GM18526 (cell line): ENCODE measurements around the gene ROBO1.

Source experiments
- POLR2A ChIP-seq: IDR thresholded peaks from 3 replicates; pipeline ENCODE4 v1.6.1; 2011; ENCODE audit not compliant: insufficient read length; ENCODE audit errors: extremely low read depth

The ROBO1 gene

DNA sequence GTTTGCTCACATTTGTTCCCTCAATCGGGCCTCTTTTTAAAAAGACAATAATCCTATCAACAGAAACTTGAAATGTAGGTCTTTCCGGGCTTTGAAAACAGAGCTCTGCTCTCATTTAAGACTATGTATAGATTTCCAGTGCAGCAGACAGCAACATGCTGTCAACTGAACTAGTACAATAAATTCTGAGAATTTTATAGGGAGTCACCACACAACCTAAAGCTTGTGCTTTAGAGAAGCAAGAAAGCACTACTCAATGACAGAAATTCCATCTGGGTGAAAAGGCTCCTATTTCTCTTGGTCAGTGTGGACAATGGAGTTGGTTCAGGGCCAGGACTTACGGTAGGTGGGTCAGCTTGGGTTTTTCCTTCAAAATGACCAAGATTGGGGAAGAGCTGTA is 583.5 kb downstream of the ROBO1 start:
- no peak for TF ChIP-seq POLR2A

DNA sequence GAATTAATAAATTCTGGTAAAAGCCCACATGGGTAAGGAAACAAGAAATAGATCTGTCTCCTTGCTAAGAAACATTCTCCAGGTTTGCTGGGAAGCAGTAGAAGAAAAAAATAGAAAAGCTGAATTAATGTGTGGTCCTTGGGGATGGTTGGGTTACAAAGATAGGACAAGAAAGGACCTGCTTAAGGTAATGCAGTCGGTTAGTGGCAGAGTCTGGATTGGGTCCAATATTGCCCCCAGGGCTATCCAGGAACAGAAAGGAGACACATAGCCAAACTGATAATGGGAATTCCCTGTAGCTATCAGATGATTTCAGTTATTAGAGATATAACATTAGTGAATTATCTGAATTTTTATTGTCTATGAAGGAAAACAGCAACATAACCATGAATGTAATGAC is 584.3 kb downstream of the ROBO1 start:
- TF ChIP-seq POLR2A, result no peak

DNA sequence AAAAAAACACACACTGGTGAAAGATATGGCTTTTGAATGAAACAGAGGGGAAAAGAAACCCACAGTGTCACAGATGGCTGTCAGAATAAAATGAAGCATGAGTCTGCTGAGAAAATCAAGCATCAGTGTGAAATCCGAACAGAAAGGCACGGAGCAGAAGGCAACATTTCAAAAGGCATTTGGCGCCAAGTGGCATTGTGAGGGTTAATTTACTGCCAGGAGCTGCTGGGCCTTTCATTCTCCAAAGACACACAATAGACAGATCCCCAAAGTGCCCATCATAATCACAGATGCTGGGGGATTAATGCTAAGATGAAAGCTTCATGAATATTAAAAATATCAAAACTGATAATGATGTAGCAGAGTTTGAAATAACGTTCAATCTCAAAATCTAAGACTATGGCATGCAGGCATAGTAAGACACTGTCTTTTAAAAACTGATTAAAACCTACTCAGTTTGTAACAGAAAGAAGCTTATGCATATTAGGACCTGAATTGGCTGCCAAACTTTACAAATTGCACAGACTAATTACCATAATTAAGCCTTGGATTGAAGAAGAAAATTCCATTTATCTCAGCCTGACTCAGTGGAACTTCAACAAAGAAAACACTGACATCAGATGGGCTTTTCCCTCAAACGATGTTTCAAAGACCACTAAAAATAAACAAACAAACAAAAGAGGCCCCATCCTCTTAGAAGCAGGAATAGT is 589.2 kb downstream of the ROBO1 start:
- no peak for TF ChIP-seq POLR2A

DNA sequence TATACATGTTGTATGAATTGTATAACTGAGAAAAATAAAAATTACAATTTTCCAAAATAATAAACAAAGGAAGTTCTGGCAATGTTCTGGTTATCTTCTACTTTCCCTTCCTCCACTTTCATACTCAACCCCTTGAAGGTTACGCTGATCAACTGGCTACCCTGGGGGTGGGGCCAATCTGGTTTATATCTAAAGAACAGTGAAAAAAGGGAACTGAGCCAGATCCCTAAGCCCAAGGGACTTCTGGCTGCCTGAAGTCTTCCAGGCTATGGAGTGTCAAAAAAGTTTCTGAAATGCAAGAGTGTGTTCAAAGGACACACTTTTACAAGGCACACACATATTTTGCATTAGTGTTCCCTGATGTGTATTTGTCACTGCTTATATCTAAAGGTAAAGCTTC is 591.9 kb downstream of the ROBO1 start:
- no peak for TF ChIP-seq POLR2A

- no peak for TF ChIP-seq POLR2A
Measured at GRCh38 chr3:79172241-79172640, 595.6 kb downstream of the ROBO1 start.

DNA sequence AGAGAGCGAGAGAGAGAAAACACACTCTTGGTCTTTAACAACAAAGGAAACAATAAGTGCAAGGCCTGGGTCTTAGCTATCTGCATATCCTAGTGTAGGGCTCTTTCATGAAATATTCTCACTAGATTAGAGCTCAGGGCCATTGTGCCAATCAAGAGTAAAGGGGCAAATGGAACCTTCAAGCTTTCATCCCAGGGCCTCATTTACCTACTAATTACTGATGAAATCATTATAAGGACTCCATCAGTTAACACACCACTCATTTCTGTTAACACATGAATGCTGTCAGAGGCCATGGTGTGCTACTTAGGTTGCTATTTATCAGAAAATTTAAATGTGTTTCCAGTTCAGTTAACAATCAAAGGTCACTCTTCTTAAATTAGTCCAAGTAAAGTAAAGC is 597.8 kb downstream of the ROBO1 start:
- no peak for TF ChIP-seq POLR2A

DNA sequence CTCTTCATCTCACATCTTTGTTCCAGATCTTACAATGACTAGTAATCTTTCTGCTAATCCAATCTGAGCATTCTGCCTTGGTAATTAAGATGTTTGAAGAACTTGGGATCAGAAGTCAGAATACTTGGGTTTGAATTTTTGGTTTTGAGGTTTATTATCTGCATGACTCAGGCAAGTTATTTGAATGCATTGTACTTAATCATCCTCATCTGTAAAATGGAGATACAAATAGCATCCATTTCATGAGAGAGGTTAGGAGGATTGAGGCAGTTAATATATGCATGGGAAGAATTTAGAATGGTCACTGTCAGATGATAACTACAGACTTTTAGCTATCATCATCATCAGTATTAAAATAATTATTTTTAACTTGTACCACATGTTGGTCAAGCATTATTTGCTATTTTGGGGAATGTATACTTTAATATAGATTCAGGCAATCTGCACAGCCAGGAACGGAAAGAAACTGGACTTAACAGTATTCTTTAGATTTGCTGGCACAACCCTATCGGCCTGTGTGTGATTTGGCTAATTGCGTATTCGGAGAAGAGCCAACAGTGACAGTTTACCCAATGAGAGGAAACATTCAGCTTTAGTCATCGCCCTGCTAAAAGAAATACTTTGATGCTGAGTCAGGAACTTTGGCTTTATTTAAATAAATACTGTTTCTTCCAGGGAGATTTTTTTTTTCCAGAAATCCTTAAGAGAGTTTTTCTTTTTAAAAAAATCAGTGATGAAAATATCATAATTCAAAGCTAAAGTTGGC is 600.0 kb downstream of the ROBO1 start:
- no peak for TF ChIP-seq POLR2A

- no peak for TF ChIP-seq POLR2A
Measured at GRCh38 chr3:79162653-79163052, 605.1 kb downstream of the ROBO1 start.

GRCh38 chr3:79161941-79162340 is 605.9 kb downstream of the ROBO1 start:
- no peak for TF ChIP-seq POLR2A

DNA sequence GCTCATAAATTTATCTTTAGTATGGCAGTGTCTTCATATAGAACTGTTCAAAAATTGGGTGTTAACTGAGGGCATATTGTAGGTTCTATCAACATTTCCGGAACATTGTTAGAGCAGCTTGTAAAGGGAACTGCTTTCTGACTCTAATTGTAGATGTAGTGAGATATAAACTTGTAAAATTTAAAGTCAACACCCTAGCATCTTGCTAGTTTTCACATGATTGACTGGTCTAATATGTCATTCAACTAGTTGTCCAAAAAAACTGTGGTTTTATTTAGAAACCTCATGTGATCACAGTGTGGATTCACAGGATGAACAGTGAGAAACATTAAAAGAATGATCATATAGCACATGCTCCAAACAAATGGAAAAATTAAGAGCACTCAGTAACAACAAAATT is 607.4 kb downstream of the ROBO1 start:
- no peak for TF ChIP-seq POLR2A

GRCh38 chr3:79159736-79160135 is 608.1 kb downstream of the ROBO1 start:
- no peak for TF ChIP-seq POLR2A

GRCh38 chr3:79157191-79157590 is 610.6 kb downstream of the ROBO1 start:
- no peak for TF ChIP-seq POLR2A

DNA sequence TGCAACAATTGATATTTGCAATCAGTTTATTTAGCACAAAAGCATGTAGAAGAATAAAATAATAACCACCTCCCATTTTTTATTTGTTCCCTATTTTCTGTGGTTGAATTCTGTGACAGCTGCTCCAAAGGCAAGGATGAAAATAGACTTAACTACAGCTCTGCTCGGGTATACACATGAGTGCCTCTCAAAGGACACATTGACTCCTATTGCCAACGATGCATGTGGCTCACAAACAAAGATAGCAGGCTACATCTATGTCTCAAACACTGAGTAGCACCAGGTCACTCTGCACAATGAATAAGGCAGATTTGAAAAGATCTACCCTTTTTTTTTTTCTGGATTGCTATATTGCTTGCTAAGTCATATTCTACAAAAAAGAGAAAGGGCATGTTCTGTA is 612.9 kb downstream of the ROBO1 start:
- TF ChIP-seq POLR2A, result no peak

- TF ChIP-seq POLR2A, result no peak
Measured at GRCh38 chr3:79148786-79149185, 619.0 kb downstream of the ROBO1 start.

DNA sequence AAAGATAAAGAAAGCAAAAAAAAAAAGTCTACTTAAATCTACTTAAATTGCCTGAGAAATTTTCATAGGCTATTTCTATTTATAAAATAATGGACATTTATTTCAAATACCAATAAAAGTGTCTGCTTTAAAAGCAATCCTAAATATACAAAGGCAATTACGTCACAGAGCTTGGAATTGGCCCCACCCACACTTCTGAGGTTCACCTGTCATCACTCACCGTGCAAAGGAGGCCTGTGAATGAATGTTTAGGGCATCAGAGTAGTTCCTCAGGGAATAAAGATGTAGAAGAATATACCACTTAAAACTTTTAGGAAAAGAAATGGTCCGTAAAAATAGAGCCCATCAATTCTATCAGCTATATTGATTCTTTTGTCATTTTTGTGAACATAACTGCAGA is 621.8 kb downstream of the ROBO1 start:
- no peak for TF ChIP-seq POLR2A

- no peak for TF ChIP-seq POLR2A
Measured at GRCh38 chr3:79140708-79141107, 627.1 kb downstream of the ROBO1 start.
